ENCODE measurements around the gene PKP1. TPM values are rescaled to one million over a fixed set of nuclear protein-coding genes. Genes with fewer than 3 reads are reported as not detected.

PKP1 gene
- total and polyA plus RNA-seq, 7 donors: 0.32 to 6.7 (median 2.4) TPM

DNA sequence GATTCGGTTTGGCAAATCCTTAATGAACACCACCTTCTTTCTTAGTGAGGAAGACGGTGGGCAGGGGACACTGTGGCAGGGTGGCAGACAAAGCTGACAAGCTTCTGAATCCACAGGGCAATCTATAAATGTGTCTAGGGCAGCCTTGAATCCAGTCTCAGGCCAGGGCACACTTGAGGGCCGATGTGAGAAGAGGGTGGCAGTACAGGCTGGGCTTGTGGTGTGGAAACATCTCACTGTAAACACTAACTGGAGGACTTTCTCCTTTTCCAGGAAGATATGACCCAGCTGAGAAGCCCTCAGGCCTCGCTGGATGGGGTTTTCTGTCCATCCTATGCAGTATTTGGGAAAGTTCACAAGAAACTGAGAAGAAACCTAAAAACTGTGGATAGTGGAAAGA is 46.5 kb downstream of the PKP1 start:
- ATAC-seq: peak in 3 of 4 donors; percentile 34 to 43 (median 41)
- H3K36me3 ChIP-seq (ENCODE audit: insufficient read depth in 1 of 2, low read depth in 1 of 2): no peaks in the 10 kb centered on the region
- no peak overlapping the region for H3K4me3 ChIP-seq
- 73 to 91% (median 83%) methylated on average over 4 of the region's 4 CpGs for WGBS, 3 donors
- no peak overlapping the region for H3K27ac ChIP-seq
- no peak for DNase-seq
- TF ChIP-seq, protein P1, sequence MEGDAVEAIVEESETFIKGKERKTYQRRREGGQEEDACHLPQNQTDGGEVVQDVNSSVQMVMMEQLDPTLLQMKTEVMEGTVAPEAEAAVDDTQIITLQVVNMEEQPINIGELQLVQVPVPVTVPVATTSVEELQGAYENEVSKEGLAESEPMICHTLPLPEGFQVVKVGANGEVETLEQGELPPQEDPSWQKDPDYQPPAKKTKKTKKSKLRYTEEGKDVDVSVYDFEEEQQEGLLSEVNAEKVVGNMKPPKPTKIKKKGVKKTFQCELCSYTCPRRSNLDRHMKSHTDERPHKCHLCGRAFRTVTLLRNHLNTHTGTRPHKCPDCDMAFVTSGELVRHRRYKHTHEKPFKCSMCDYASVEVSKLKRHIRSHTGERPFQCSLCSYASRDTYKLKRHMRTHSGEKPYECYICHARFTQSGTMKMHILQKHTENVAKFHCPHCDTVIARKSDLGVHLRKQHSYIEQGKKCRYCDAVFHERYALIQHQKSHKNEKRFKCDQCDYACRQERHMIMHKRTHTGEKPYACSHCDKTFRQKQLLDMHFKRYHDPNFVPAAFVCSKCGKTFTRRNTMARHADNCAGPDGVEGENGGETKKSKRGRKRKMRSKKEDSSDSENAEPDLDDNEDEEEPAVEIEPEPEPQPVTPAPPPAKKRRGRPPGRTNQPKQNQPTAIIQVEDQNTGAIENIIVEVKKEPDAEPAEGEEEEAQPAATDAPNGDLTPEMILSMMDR (IDR thresholded peaks at IDR 0.05): no peak
- no peaks in the 10 kb centered on the region for H3K9me3 ChIP-seq
- intact Hi-C loops (cut with DNase I): no loop called here
- H3K27me3 ChIP-seq (ENCODE audit: insufficient read depth in 3 of 3, low read length in 2 of 3): no peaks in the 10 kb centered on the region
- peaks cover 6% of the 10 kb centered on the region for H3K4me1 ChIP-seq

DNA sequence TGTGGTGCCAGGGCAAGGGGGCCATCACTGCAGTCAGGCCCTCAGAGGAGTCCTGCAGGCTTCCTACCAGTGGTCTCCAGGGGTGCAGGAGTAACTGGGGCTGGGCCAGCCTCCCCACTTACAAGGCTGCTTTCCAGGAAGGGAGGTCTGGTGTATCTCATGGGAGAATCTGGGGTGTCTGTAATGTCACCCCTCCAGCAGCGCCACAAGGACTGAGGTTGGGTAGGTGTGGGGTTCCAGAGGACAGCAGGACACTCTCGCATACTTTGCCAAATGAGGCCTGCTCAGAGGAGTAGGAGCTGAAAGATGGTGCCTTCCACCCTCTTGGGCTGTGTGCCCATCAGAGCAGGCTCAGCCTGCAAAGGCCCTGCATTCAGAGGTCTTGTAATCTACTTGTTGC is 47.2 kb downstream of the PKP1 start:
- WGBS, 3 donors: 96 to 99% (median 97%) methylated on average over 2 of the region's 2 CpGs
- intact Hi-C loops (cut with DNase I): no loop called here
- no peaks in the 10 kb centered on the region for H3K36me3 ChIP-seq (ENCODE audit: insufficient read depth in 1 of 2, low read depth in 1 of 2)
- peaks cover 6% of the 10 kb centered on the region for H3K4me1 ChIP-seq
- ATAC-seq (no peak), DNase-seq (no peak)
- H3K27me3 ChIP-seq (ENCODE audit: insufficient read depth in 3 of 3, low read length in 2 of 3): no peaks in the 10 kb centered on the region
- H3K27ac ChIP-seq: no peak overlapping the region
- TF ChIP-seq, protein P1 (IDR thresholded peaks at IDR 0.05): no peak
- no peak overlapping the region for H3K4me3 ChIP-seq
- H3K9me3 ChIP-seq: no peaks in the 10 kb centered on the region

GRCh38 chr1:201331166-201331565 is 47.9 kb downstream of the PKP1 start:
- no peak overlapping the region for H3K4me3 ChIP-seq
- no peaks in the 10 kb centered on the region for H3K27me3 ChIP-seq (ENCODE audit: insufficient read depth in 3 of 3, low read length in 2 of 3)
- peaks cover 6% of the 10 kb centered on the region for H3K4me1 ChIP-seq
- H3K27ac ChIP-seq: no peak overlapping the region
- no peaks in the 10 kb centered on the region for H3K36me3 ChIP-seq (ENCODE audit: insufficient read depth in 1 of 2, low read depth in 1 of 2)
- DNase-seq (no peak), ATAC-seq (no peak)
- intact Hi-C loops (cut with DNase I): no loop called here
- no peaks in the 10 kb centered on the region for H3K9me3 ChIP-seq
- WGBS, 3 donors: 87 to 90% (median 90%) methylated on average over 7 of the region's 7 CpGs
- TF ChIP-seq, protein P1 (IDR thresholded peaks at IDR 0.05): no peak

GRCh38 chr1:201332021-201332420 is 48.7 kb downstream of the PKP1 start:
- no peaks in the 10 kb centered on the region for H3K36me3 ChIP-seq (ENCODE audit: insufficient read depth in 1 of 2, low read depth in 1 of 2)
- no peaks in the 10 kb centered on the region for H3K27me3 ChIP-seq (ENCODE audit: insufficient read depth in 3 of 3, low read length in 2 of 3)
- ATAC-seq (no peak), DNase-seq (no peak)
- intact Hi-C loops (cut with DNase I): no loop called here
- 91 to 93% (median 92%) methylated on average over 8 of the region's 8 CpGs for WGBS, 3 donors
- TF ChIP-seq, protein P1 (IDR thresholded peaks at IDR 0.05): no peak
- H3K27ac ChIP-seq: no peak overlapping the region
- peaks cover 6% of the 10 kb centered on the region for H3K4me1 ChIP-seq
- no peak overlapping the region for H3K4me3 ChIP-seq
- no peaks in the 10 kb centered on the region for H3K9me3 ChIP-seq

DNA sequence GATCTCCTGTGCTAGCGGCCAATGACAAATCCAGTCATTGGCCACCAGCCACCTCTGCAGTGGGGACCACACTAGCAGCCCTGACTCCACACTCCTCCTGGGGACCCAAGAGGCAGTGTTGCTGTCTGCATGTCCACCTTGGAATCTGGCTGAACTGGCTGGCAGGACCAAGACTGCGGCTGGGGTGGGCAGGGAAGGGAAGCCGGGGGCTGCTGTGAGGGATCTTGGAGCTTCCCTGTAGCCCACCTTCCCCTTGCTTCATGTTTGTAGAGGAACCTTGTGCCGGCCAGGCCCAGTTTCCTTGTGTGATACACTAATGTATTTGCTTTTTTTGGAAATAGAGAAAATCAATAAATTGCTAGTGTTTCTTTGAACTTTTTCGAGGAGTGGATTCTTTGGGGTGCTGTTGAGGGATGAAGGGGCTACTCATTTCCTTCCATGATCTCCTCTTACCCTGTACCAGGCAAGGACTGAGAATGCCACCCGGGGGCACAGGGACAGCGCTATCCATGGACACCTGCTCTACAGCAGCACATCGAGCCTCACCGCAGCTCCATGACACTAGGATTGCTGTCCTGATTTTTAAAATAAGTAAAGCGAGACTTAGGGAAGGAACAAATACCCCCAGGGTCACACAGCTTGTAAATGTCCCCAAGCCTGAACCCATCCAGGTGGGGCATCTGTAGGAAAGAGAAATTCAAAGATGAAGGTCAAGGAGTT is 49.5 kb downstream of the PKP1 start:
- ATAC-seq: no peak
- 95 to 98% (median 97%) methylated on average over 10 of the region's 10 CpGs for WGBS, 3 donors

More for the DNA sequence above, 49.5 kb downstream of the PKP1 start:
- Histone ChIP-seq H3K27me3 (ENCODE audit: insufficient read depth in 3 of 3, low read length in 2 of 3) (no peaks in the 10 kb centered on the region), H3K36me3 (ENCODE audit: insufficient read depth in 1 of 2, low read depth in 1 of 2) (no peaks in the 10 kb centered on the region), H3K27ac (no peak overlapping the region), H3K4me1 (peaks cover 6% of the 10 kb centered on the region), H3K4me3 (no peak overlapping the region), H3K9me3 (no peaks in the 10 kb centered on the region)
- no peak for DNase-seq
- intact Hi-C loops (cut with DNase I): no loop called here
- TF ChIP-seq, protein P1 (IDR thresholded peaks at IDR 0.05): no peak

Measured in psoas muscle (tissue), 8 donors.